Fibroblast of gingiva (primary cell): ENCODE results near the gene SLC12A9.
"Not testable (repeated sequence)": the region's sequence is repeated elsewhere in the genome, so short reads cannot be mapped to it uniquely, and the experiment has no call there.

ENCODE experiments used
- DNase-seq: peaks from one replicate; pipeline ENCODE4 v3.0.0-alpha.2; 2011; ENCODE audit warnings: low read depth

Gene SLC12A9

GRCh38 chr7:100852048-100852872, at the start of gene SLC12A9:
TSS of gene SLC12A9 (plus strand) at chr7:100852713. CDS start at chr7:100854198, 1,485 bp downstream.
- DNase-seq, result peak; percentile 89

- DNase-seq, result no peak
These were observed 49.6 kb upstream of the SLC12A9 start for GRCh38 chr7:100802951-100803350.

GRCh38 chr7:100803398-100804161, 48.9 kb upstream of the SLC12A9 start:
- DNase-seq, result peak; percentile 86

- no peak for DNase-seq
These were observed 47.7 kb upstream of the SLC12A9 start for GRCh38 chr7:100804681-100805431.

GRCh38 chr7:100806276-100806675, 46.2 kb upstream of the SLC12A9 start:
- DNase-seq, result no peak

- not testable (repeated sequence) for DNase-seq
These were observed 45.6 kb upstream of the SLC12A9 start for GRCh38 chr7:100806883-100807282.

- DNase-seq, result no peak
These were observed 44.1 kb upstream of the SLC12A9 start for GRCh38 chr7:100808354-100808875.

- no peak for DNase-seq
These were observed 41.0 kb upstream of the SLC12A9 start for GRCh38 chr7:100811480-100811879.

GRCh38 chr7:100812729-100813128, 39.8 kb upstream of the SLC12A9 start:
- no peak for DNase-seq

GRCh38 chr7:100816515-100816914, 36.0 kb upstream of the SLC12A9 start:
- not testable (repeated sequence) for DNase-seq

GRCh38 chr7:100817097-100817496, 35.4 kb upstream of the SLC12A9 start:
- no peak for DNase-seq

GRCh38 chr7:100818366-100818765, 34.1 kb upstream of the SLC12A9 start:
- DNase-seq, result no peak

- DNase-seq, result no peak
These were observed 33.7 kb upstream of the SLC12A9 start for GRCh38 chr7:100818825-100819224.

GRCh38 chr7:100819586-100819985, 32.9 kb upstream of the SLC12A9 start:
- DNase-seq, result no peak

GRCh38 chr7:100822236-100823139, 30.0 kb upstream of the SLC12A9 start:
- DNase-seq, result no peak

- no peak for DNase-seq
These were observed 29.4 kb upstream of the SLC12A9 start for GRCh38 chr7:100823140-100823525.

- DNase-seq, result no peak
These were observed 29.0 kb upstream of the SLC12A9 start for GRCh38 chr7:100823534-100823933.

GRCh38 chr7:100824499-100825214, 27.9 kb upstream of the SLC12A9 start:
- DNase-seq, result no peak

- DNase-seq, result no peak
These were observed 27.3 kb upstream of the SLC12A9 start for GRCh38 chr7:100825215-100825671.

GRCh38 chr7:100825751-100826513, 26.6 kb upstream of the SLC12A9 start:
- peak; percentile 59 for DNase-seq
